GM19328 (cell line): ENCODE results near the gene FEZ2.
"Not testable (repeated sequence)": the region's sequence is repeated elsewhere in the genome, so short reads cannot be mapped to it uniquely, and the experiment has no call there.

Experiments
- ATAC-seq: cut with Tn5 transposase; IDR thresholded peaks from one replicate; pipeline ENCODE4 v1.9.1; 2021; ENCODE audit warnings: mild to moderate bottlenecking, moderate library complexity; ENCODE audit not compliant: unreplicated experiment

Gene FEZ2

DNA sequence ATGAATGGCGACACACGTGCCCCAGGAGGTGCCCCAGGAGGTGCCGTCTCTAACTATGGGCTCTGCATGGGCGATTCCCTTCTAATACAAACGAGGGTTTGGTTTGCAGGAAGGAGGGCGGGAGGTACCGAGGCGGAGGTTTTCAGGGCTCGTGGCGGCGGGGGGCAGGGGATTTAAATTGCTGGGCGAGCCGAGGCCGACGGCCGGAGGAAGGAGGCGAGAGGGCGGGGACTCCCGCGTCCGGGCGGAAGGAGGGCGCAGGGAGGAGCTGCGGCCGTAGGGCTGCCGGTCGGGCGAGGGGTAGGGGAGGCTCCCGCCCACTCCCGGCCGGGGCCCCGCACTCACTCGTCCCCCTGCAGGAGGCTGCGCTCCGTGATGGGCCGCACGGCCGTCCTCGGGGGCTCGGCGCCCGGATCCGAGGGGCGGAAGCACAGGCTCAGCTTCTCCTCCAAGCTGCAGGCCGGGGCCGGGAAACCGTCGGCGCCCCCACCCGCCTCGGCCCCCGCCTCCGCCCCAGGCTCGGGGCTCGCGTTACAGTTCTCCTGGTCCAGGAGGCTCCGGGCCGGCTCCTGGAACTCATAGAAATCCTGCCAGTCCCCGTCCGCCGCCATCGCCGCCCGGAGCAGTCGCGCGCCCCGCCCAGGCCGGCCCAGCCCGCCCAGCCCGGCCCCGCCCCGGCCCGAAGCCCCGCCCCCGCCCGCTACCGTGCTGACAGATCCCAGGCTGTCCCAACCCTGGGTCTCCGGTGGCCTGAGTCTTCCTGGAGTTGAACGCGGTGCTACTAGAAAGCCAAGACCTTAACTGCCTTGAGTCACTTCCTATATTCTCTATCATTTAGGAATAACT is at the start of gene FEZ2:
Gene FEZ2, minus strand, starts transcription at position 637 of the 846 bp plus-strand sequence. Its CDS starts 26 bp downstream, at position 611.
- peak; percentile 99 for ATAC-seq

- ATAC-seq, result no peak
These were observed 37.1 kb upstream of the FEZ2 start for GRCh38 chr2:36634981-36635597.

DNA sequence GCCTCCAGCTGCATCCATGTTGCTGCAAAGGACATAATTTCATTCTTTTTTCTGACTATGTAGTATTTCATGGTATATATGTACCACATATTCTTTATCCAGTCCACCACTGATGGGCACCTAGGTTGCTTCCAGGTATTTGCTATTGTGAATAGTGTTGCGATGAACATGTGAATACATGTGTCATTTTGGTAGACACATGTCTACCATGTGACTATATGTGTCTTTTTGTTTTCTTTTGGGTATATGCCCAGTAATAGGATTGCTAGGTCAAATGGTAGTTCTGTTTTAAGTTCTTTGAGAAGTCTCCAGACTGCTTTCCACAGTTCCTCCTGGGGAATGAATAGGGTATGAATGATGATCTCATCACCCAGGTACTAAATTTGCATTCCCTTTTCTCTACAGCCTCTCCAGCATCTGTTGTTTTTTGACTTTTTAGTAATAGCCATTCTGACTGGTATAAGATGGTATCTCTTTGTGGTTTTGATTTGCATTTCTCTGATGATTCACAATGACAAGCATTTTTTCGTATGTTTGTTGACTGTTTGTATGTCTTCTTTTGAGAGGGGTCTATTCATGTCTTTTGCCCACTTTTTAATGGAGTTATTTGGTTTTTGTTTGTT is 35.6 kb upstream of the FEZ2 start:
- ATAC-seq, result no peak

- no peak for ATAC-seq
These were observed 28.8 kb upstream of the FEZ2 start for GRCh38 chr2:36626756-36627155.

- no peak for ATAC-seq
These were observed 28.1 kb upstream of the FEZ2 start for GRCh38 chr2:36626071-36626470.

DNA sequence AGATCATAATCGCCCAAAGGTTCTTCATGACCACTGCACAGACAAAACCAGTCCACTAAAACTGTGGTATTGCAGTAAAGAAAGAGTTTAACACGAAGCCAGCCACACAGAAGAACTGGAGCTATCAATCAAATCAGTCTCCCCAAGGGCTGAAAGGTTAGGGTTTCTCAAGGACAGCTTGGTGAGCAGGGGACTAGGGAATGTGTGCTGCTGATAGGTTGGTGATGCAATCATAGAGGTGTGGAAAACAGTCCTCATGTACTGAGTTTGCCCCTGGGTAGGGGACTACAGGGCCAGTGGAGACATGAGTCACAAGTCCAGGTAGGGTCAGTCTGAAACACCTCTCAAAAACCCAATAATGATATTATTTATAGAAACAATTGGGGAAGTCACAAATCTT is 27.3 kb upstream of the FEZ2 start:
- ATAC-seq, result no peak

DNA sequence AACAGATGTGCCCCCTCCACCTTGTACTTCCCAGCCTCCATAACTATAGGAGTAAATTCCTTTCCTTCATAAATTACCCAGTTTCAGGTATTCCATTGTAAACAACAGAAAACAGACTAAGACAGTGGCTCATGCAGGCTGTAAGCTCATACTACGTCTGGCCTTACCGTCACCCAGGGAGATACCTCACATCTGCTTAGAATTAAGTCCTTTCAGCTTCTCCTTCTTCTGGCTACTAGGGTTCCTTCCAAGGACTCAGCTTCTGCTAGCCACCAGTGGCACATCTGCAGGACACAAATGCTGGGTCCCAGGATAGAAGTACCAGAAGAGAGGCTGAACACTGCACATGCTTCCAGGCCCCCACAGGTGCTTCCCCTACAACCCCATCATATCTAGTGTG is 22.4 kb upstream of the FEZ2 start:
- ATAC-seq, result no peak

DNA sequence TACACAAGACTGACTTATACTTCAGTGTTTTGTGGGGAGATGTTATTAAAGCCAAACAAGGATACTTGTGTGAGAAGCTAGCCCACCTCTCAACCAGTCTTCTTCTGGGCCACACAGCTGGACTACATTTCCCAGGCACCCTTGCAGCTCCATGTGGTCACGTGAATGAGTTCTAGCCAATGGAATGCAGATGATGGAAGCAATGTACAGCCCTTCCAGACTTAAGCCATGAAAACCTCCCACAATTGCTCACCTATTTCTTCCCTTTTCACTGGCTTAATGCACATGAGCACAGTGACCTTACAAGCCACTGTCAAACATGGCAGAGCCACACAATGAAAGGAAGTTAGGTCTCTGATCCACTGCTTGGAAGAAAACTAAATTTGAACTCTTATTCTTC is 20.4 kb upstream of the FEZ2 start:
- ATAC-seq, result peak; percentile 96

GRCh38 chr2:36616947-36617346 is 19.0 kb upstream of the FEZ2 start:
- ATAC-seq, result no peak

DNA sequence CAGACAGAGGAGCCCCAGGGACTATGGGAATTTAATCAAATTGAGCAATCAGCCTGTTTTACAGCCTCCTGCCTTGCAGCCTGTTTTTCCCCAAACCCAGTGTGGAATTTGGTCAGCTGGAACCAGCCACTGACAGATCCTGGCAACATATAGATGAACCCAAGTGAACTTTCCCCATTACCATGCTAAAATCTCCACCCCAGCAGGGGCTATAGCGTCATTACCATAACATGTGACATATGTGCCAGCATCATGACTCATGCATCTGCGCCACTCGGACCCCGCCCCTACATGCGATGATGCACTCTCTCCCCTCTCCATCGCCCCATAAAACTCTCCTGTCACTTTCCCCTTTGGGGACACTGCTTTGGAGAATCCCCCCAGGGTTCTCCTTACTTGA is 17.3 kb upstream of the FEZ2 start:
- no peak for ATAC-seq

DNA sequence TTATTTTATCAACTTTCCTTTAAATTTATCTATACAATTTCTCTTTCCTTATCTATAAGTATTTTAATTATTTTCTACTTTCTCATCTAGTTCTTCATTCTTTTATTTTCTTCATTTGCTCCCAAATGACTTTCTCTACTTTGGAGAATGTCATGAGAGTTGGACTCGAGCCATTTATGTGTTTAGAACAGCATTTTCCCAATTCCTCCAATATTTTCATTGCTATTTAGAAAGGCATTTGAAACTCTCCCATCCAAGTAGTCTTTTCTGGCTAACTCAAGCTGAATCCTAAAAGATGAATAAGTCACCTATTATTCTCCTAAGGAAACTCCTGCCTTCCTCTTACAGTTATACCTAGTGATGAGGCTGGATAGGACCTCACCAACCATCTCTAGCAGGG is 15.8 kb upstream of the FEZ2 start:
- no peak for ATAC-seq

GRCh38 chr2:36611316-36611990 is 13.5 kb upstream of the FEZ2 start:
- ATAC-seq, result no peak

DNA sequence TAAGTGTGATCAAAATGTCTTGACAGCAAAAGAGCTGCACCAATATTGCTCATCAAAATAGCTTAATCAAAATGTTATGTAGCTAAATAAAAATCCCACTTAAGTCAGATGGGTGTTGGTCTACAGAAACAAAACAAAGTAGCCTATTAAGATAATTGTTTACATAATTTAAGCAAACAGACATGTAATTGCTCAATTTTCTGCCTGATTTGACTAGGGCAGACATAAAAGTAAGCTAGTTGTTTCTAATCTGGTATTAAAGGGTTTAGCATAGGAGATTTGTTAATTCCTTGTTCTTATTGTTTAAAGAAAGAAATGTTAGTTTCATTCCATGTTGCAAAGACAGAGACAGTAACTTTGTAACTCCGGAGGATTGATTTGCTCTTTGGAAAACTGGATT is 11.5 kb upstream of the FEZ2 start:
- ATAC-seq, result no peak

GRCh38 chr2:36607947-36608346 is 10.0 kb upstream of the FEZ2 start:
- no peak for ATAC-seq

DNA sequence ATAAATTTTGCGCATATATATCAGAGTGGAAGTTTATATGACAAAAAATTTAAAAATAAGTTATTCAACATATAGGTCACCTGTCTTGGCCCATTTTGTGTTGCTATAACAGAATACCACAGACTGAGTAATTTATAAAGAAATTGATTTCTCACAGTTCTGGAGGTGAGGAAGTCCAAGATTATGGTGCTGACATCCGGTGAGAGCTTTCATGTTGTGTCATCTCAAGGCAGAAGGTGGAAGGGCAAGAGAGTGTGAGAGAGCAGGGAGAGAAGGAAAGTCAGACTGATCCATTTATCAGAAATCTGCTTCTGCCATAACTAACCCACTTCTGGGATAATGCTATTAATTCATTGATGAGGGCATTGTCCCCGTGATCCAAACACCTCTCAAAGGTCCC is 9.0 kb upstream of the FEZ2 start:
- ATAC-seq, result no peak

DNA sequence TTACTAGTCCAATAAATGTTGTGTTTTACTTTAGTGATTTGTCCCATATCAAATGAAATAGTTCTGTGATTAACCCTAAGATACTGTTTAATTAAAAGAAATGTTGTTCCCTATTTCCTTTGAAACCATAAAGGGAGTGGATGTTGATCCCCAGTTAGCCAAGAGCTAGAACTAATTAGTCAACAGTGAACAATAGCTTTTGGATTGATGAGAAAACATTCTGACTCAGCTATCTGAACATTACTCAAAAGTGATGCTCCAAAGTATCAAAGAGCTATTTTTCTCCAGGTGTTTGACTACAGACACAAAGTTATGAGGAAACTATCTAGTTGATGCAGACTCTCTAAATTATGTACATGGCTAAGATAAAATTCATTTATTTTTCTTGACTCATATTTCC is 7.3 kb upstream of the FEZ2 start:
- no peak for ATAC-seq

DNA sequence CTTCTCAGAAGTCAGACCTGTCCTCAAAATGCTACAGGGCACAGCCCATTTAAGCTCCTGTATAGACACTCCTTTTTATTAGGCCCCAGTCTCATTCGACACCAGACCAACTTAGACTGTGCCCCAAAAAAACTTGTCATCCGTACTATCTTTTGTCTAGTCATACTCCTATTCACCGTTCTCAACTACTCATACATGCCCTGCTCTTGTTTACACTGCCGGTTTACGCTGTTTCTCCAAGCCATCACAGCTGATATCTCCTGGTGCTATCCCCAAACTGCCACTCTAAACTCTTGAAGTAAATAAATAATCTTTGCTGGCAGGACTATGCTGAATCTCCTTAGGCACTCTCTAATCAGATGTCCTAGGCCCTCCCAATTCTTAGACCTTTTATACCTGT is 5.7 kb upstream of the FEZ2 start:
- not testable (repeated sequence) for ATAC-seq

- no peak for ATAC-seq
These were observed 901 bp downstream of the FEZ2 start for GRCh38 chr2:36597003-36597531.

DNA sequence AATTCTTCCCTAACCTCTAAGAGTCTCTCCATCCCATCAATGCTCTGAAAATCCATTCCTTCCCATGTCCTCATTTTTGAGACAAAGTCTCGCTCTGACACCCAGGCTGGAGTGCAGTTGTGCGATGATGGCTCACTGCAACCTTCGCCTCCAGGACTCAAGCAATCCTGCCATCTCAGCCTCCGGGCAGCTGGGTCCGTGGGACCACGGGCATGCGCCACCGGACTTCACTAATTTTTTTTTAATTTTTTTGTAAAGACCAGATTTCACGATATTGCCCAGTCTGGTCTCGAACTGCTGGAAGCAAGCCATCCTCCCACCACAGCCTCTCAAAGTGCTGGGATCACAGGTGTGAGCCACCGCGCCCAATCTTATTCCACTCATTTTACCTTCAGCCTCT is 1.6 kb downstream of the FEZ2 start:
- no peak for ATAC-seq

GRCh38 chr2:36594849-36595248 is 3.1 kb downstream of the FEZ2 start:
- no peak for ATAC-seq

GRCh38 chr2:36589230-36589630 is 8.7 kb downstream of the FEZ2 start:
- no peak for ATAC-seq
